Lower leg skin (tissue), 3 donors: ENCODE measurements around the gene ZCCHC14.

Source experiments
- POLR2A ChIP-seq, 2 donors: fragments of 450-650 bp; IDR thresholded peaks; one replicate each; pipeline ENCODE4 v1.6.1; 2016 to 2017; ENCODE audit warnings: antibody characterized with exemption in 2 of 2, mild to moderate bottlenecking in 1 of 2, moderate library complexity in 1 of 2
- TF ChIP-seq, protein P1 (sequence below), 3 donors: fragments of 450-650 bp; IDR thresholded peaks; one replicate each; pipeline ENCODE4 v1.5.1; 2016; ENCODE audit warnings: antibody characterized with exemption in 3 of 3, mild to moderate bottlenecking in 3 of 3, moderate library complexity in 2 of 3

DNA sequence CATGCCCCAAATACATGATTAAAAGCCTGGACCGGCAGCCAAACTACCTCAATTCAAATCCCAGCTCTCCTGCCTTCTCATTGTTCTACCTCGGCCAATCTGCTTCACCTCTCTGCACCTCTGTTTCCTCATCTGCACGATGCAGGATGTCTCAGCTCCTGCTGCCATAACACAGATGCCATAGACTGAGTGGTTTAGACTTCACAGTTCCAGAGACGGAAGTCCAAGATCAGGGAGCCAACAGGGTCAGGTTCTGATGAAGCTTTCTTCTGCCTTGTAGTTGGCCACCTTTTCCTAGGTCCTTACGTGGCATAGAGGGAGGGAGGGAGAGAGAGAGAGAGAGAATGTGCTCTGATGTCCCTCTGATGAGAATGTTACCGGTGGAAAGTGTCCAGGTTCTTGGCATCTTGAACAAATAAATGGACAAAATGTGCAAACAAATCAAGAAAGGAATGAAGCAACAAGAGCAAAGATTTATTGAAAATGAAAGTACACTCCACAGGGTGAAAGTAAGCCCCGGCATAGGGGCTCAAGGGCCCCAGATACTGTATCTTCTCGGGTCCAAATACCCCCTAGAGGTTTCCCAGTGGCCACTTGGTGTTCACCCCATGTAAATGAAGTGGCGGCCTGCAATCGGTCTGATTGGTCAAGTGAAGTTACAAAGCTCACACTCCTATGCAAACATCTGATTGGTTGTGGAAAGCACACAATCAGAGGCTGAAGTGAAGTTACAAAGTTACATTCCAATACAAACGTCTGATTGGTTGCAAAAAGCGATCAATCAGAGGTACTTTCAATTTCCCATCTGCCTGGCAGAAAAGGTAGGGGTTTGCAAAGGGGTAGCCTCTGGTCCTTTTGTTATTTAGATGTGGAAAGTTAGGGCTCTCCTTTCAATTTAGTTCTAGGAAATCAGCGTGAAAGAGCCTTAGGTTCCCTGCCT is 43.3 kb upstream of the ZCCHC14 start:
- TF ChIP-seq, protein P1, sequence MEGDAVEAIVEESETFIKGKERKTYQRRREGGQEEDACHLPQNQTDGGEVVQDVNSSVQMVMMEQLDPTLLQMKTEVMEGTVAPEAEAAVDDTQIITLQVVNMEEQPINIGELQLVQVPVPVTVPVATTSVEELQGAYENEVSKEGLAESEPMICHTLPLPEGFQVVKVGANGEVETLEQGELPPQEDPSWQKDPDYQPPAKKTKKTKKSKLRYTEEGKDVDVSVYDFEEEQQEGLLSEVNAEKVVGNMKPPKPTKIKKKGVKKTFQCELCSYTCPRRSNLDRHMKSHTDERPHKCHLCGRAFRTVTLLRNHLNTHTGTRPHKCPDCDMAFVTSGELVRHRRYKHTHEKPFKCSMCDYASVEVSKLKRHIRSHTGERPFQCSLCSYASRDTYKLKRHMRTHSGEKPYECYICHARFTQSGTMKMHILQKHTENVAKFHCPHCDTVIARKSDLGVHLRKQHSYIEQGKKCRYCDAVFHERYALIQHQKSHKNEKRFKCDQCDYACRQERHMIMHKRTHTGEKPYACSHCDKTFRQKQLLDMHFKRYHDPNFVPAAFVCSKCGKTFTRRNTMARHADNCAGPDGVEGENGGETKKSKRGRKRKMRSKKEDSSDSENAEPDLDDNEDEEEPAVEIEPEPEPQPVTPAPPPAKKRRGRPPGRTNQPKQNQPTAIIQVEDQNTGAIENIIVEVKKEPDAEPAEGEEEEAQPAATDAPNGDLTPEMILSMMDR (IDR thresholded peaks at IDR 0.05): no peak
- TF ChIP-seq POLR2A (IDR thresholded peaks at IDR 0.05): no peak
